Right lobe of liver (tissue), 6 donors: ENCODE results near the gene ERC1. TPM values are rescaled to one million over a fixed set of nuclear protein-coding genes. Genes with fewer than 3 reads are reported as not detected.

Experiments
- ATAC-seq, 4 donors: fragments of 200-7000 bp; cut with Tn5 transposase; one replicate each; pipeline ENCODE4 v1.9.1; 2020; ENCODE audit warnings: mild to moderate bottlenecking in 4 of 4, moderate library complexity in 4 of 4
- DNase-seq, 3 donors: peaks; one replicate each; pipeline ENCODE4 v3.0.0-alpha.2; 2020
- H3K27ac ChIP-seq, 3 donors: fragments of 200-600 bp; one replicate each; pipeline ENCODE4 v1.8.0; 2022
- H3K27me3 ChIP-seq, 2 donors: fragments of 200-600 bp; one replicate each; pipeline ENCODE4 v1.8.0; 2022
- H3K36me3 ChIP-seq, 4 donors: fragments of 200-600 bp; sonication (generic) in 1 of 4; one replicate each; pipeline versions ENCODE4 v1.5.1 to v1.8.0; 2017 to 2022; ENCODE audit warnings: control low read depth in 1 of 4
- H3K4me1 ChIP-seq, 4 donors: fragments of 200-600 bp; sonication (generic) in 1 of 4; one replicate each; pipeline versions ENCODE4 v1.5.1 to v1.8.0; 2017 to 2022; ENCODE audit warnings: control low read depth in 1 of 4
- H3K4me3 ChIP-seq, 3 donors: fragments of 200-600 bp; one replicate each; pipeline ENCODE4 v1.8.0; 2022
- H3K9me3 ChIP-seq, 4 donors: fragments of 200-600 bp; sonication (generic) in 1 of 4; one replicate each; pipeline versions ENCODE4 v1.5.1 to v1.8.0; 2017 to 2022; ENCODE audit warnings: control low read depth in 1 of 4
- CTCF ChIP-seq, 4 donors: fragments of 200-600 bp in 3 of 4; fragments of 450-650 bp in 1 of 4; IDR thresholded peaks; one replicate each; pipeline versions ENCODE4 v1.5.1 to v1.8.0; 2016 to 2022; ENCODE audit warnings: antibody characterized with exemption in 4 of 4, mild to moderate bottlenecking in 2 of 4
- POLR2A ChIP-seq: fragments of 450-650 bp; IDR thresholded peaks from one replicate; pipeline ENCODE4 v1.6.1; 2017; ENCODE audit warnings: antibody characterized with exemption, mild to moderate bottlenecking
- WGBS: methylation state at CpG from one replicate; pipeline ENCODE4 v1.1.6; 2018; ENCODE audit warnings: low coverage, low lambda C conversion rate; ENCODE audit not compliant: insufficient coverage; ENCODE audit errors: missing lambda C conversion rate; 5-methylcytosine and 5-hydroxymethylcytosine counted together
- intact Hi-C, 2 donors: fragments of 100-400 bp; cut with DNase I; formaldehyde crosslinking; loops; one replicate each; pipeline versions ENCODE4 v1.11.2 to v1.14.1; 2022
- total RNA-seq, 6 experiments: library from RNA; depleted of rRNA in 2 of 6; stranded (reverse); fragments of >200 nt in 2 of 6; fragmentation: NEBNext Ultra II Directional in 3 of 6; extraction: Animal tissue kit (Norgen Biotek cat#: 25700) in 3 of 6; gene quantifications; one replicate each; pipeline versions ENCODE4 v1.1.0 to v1.2.4, GENCODE V29; 2016 to 2023
- donor health status: DM: no; HTN: yes; CAD: no.
- donor health status: DM: no; HTN: no; CAD: no.
- donor health status: DM: no; HTN: no; CAD: no.
- donor health status: DM: no; HTN: yes; CAD: no.
- donor health status: DM: no; HTN: yes; CAD: no.

ERC1 gene
- total RNA-seq, 6 experiments from 2014 or later = 24.8 to 30.8 (median 28.6) TPM

- ATAC-seq (peak; percentile 69 to 76 (median 73)), DNase-seq (no peak)
- WGBS = 27% methylated on average over 3 of the region's 3 CpGs
- TF ChIP-seq CTCF (IDR thresholded peaks at IDR 0.05) (no peak), POLR2A (no peak)
- H3K36me3 ChIP-seq = no peaks in the 10 kb centered on the region
- intact Hi-C loops = no loop called here
- no peaks in the 10 kb centered on the region for H3K9me3 ChIP-seq
- H3K27ac ChIP-seq = peak overlapping the region; percentile 10 to 71 (median 64)
- peak overlapping the region in 2 of 3 donors; percentile 8 to 17 for H3K4me3 ChIP-seq
- peaks cover 0 to 37% (median 6%) of the 10 kb centered on the region in 4 donors for H3K4me1 ChIP-seq
- H3K27me3 ChIP-seq = no peaks in the 10 kb centered on the region
These were observed 386.7 kb downstream of the ERC1 start for GRCh38 chr12:1377681-1378080.

- Histone ChIP-seq H3K9me3 (no peaks in the 10 kb centered on the region), H3K27ac (no peak overlapping the region), H3K36me3 (no peaks in the 10 kb centered on the region), H3K27me3 (no peaks in the 10 kb centered on the region), H3K4me1 (peaks cover 0 to 31% (median 6%) of the 10 kb centered on the region in 4 donors), H3K4me3 (no peak overlapping the region)
- ATAC-seq (no peak), DNase-seq (no peak)
- intact Hi-C loops = no loop called here
- WGBS = 92% methylated on average over 11 of the region's 12 CpGs
- TF ChIP-seq POLR2A (no peak), CTCF (IDR thresholded peaks at IDR 0.05) (no peak)
These were observed 389.3 kb downstream of the ERC1 start for GRCh38 chr12:1380171-1380851.

GRCh38 chr12:1382151-1382550, 391.1 kb downstream of the ERC1 start:
- Histone ChIP-seq H3K27ac (no peak overlapping the region), H3K4me3 (no peak overlapping the region), H3K27me3 (no peaks in the 10 kb centered on the region), H3K36me3 (no peaks in the 10 kb centered on the region), H3K9me3 (no peaks in the 10 kb centered on the region), H3K4me1 (peaks cover 0 to 15% (median 3%) of the 10 kb centered on the region in 4 donors)
- WGBS = 97% methylated on average over 6 of the region's 6 CpGs
- DNase-seq = no peak
- no peak for TF ChIP-seq POLR2A
- TF ChIP-seq CTCF (IDR thresholded peaks at IDR 0.05) = no peak
- intact Hi-C loops = no loop called here
- no peak for ATAC-seq

GRCh38 chr12:1382826-1383225, 391.8 kb downstream of the ERC1 start:
- ATAC-seq = no peak
- no peaks in the 10 kb centered on the region for H3K27me3 ChIP-seq
- intact Hi-C loops = no loop called here
- no peak overlapping the region for H3K27ac ChIP-seq
- 82% methylated on average over 4 of the region's 4 CpGs for whole genome bisulfite sequencing
- H3K4me3 ChIP-seq = no peak overlapping the region
- H3K4me1 ChIP-seq = peaks cover 0 to 9% (median 3%) of the 10 kb centered on the region in 4 donors
- TF ChIP-seq POLR2A (no peak), CTCF (IDR thresholded peaks at IDR 0.05) (no peak)
- H3K9me3 ChIP-seq = no peaks in the 10 kb centered on the region
- H3K36me3 ChIP-seq = no peaks in the 10 kb centered on the region
- DNase-seq = no peak
